ENCODE measurements around the gene NUBPL.

- TF ChIP-seq, protein P1, sequence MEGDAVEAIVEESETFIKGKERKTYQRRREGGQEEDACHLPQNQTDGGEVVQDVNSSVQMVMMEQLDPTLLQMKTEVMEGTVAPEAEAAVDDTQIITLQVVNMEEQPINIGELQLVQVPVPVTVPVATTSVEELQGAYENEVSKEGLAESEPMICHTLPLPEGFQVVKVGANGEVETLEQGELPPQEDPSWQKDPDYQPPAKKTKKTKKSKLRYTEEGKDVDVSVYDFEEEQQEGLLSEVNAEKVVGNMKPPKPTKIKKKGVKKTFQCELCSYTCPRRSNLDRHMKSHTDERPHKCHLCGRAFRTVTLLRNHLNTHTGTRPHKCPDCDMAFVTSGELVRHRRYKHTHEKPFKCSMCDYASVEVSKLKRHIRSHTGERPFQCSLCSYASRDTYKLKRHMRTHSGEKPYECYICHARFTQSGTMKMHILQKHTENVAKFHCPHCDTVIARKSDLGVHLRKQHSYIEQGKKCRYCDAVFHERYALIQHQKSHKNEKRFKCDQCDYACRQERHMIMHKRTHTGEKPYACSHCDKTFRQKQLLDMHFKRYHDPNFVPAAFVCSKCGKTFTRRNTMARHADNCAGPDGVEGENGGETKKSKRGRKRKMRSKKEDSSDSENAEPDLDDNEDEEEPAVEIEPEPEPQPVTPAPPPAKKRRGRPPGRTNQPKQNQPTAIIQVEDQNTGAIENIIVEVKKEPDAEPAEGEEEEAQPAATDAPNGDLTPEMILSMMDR (IDR thresholded peaks at IDR 0.05): no peak
- TF ChIP-seq POLR2A (IDR thresholded peaks at IDR 0.05): no peak
- no peak for TF ChIP-seq POLR2AphosphoS5 (IDR thresholded peaks at IDR 0.05)
Observed at GRCh38 chr14:31696378-31696777, 135.2 kb downstream of the NUBPL start.
